Fibroblast of skin of back (primary cell): ENCODE measurements around the gene PRSS35.
"Not testable (repeated sequence)": the region's sequence is repeated elsewhere in the genome, so short reads cannot be mapped to it uniquely, and the experiment has no call there.

ENCODE experiments used
- DNase-seq: peaks from one replicate; pipeline ENCODE4 v3.0.0-alpha.2; 2013

Gene PRSS35

DNA sequence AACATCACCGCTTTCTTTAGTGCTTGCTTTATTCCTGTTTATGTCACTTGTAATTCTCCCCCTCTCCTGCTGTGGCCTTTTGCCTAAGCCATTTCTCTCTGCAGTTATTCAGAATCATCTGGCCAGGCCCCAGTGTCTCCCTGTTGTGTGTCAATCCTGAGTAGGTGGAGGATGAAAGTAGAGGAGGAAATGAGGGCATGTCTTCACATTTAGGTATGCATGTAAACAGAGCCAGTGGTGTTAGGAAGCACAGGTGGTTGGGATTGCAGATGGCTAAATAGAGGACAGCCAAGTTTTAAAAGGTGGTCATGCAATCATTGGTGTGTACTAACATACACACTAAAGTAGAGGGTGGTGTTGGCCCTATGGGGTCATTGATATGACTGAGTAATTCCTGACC, 5.2 kb downstream of the PRSS35 start:
- DNase-seq, result no peak

DNA sequence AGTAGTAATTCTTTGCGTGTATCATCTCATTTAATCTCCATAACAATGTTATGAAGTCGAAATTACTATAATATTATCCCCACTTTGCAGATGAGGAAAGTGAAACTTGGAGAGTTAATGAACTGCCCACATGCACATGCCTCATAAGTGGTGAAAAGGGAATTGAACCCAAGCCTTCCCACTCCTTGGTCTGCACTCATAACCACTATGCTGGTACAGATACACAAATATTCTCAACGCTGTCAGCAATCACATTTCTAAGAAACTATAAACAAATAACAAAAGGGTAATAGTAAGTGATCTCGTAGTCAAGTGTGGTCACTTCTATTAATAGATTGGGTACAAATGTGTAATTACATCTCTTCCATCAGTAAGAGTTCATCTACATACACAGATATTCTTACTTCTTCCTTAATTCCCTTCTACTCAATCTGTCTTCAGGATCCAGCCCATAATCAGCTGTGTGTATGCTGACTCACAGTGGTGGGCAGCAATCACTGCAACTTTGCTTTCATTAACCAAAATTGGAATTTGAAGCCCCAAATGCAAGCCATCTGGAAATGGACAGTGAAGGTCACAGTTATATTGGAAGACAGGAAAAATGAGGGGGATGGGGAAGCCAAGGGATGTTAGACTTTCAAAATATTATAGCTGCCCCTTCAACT, 6.6 kb downstream of the PRSS35 start:
- DNase-seq, result peak; percentile 32

DNA sequence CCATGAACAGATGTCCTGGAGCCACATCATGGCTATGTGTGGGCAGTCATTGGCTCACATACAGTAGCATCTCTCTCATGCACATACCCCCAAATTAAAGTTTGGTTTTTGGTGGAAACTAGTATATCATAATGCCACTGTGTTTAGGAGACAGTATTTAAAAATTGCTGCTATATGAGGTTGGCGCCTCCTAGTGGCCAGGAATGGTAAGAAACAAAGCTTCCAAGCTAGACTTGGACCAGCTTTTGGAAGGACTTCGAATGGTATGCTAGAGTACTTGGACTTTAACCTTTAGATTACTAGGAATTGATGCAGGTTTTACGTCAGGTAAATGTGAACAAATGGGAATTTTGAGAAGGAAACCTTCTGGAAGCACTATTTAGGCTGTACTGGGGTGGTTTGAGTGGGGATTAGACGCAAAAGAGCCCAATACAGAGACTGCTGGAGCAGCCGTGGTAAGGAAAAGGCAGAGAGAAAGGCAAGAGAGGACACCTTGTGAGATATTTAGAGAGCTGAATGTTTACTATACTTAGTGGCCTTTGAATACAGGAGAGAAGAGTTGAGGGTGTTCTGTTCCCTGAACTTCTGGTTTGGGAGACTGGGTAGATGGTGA, 23.8 kb downstream of the PRSS35 start:
- peak; percentile 37 for DNase-seq

GRCh38 chr6:83536647-83537589, 24.6 kb downstream of the PRSS35 start:
- no peak for DNase-seq

- no peak for DNase-seq
Measured at GRCh38 chr6:83539678-83540077, 27.3 kb downstream of the PRSS35 start.

- DNase-seq, result no peak
Measured at GRCh38 chr6:83546636-83547035, 34.3 kb downstream of the PRSS35 start.

- not testable (repeated sequence) for DNase-seq
Measured at GRCh38 chr6:83550482-83550881, 38.1 kb downstream of the PRSS35 start.

- not testable (repeated sequence) for DNase-seq
Measured at GRCh38 chr6:83551748-83552147, 39.4 kb downstream of the PRSS35 start.

DNA sequence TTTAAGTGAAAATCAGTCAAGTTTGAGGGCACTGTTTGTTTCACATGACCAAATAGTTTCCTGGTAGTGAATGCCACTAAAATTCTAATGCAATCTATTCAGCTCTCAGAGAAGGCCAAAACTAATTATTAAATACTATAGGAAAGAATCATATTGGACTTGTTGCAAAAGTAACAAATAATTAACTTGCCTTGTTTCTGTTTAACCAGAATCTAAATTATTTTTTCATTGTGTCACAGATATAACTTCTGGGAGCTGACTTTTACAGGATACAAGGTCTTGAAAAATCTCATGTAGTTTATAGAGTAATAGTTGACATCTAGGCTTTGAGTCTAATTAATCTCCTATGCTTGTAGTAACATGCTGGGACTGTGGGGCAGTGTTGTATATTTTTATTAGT, 44.5 kb downstream of the PRSS35 start:
- DNase-seq, result no peak

GRCh38 chr6:83558975-83559374, 46.6 kb downstream of the PRSS35 start:
- DNase-seq, result no peak

- DNase-seq, result not testable (repeated sequence)
Measured at GRCh38 chr6:83571663-83572185, 59.4 kb downstream of the PRSS35 start.

- no peak for DNase-seq
Measured at GRCh38 chr6:83574783-83575182, 62.4 kb downstream of the PRSS35 start.
